Gastrocnemius medialis (tissue), 4 donors: Measurements from ENCODE around the gene GGACT. TPM values are rescaled to one million over a fixed set of nuclear protein-coding genes. Genes with fewer than 3 reads are reported as not detected.

Experiments
- ATAC-seq, 2 donors: fragments of 150-250 bp; one replicate each; pipeline ENCODE4 v1.9.1; 2016
- DNase-seq, 2 donors: peaks; one replicate each; pipeline ENCODE4 v3.0.0-alpha.2; 2019
- H3K27ac ChIP-seq, 4 donors: fragments of 200-600 bp; sonication (generic); 1 replicate in 1 of 4; 2 replicates in 3 of 4; pipeline ENCODE4 v1.5.1; 2016 to 2018; ENCODE audit warnings: mild to moderate bottlenecking in 2 of 4, moderate library complexity in 1 of 4
- H3K27me3 ChIP-seq, 3 donors: fragments of 200-600 bp; sonication (generic) in 2 of 3; 1 replicate in 1 of 3; 2 replicates in 2 of 3; pipeline versions ENCODE4 v1.5.1 to v1.6.0; 2016 to 2019; ENCODE audit warnings: mild to moderate bottlenecking in 1 of 3, moderate library complexity in 1 of 3
- H3K36me3 ChIP-seq, 2 donors: fragments of 200-600 bp; sonication (generic) in 1 of 2; one replicate each; pipeline ENCODE4 v1.5.1; 2017 to 2018
- H3K4me1 ChIP-seq, 2 donors: fragments of 200-600 bp; sonication (generic) in 1 of 2; one replicate each; pipeline ENCODE4 v1.5.1; 2016 to 2017; ENCODE audit warnings: mild to moderate bottlenecking in 2 of 2
- H3K4me3 ChIP-seq, 4 donors: fragments of 200-600 bp; sonication (generic) in 3 of 4; 1 replicate in 1 of 4; 2 replicates in 3 of 4; pipeline ENCODE4 v1.5.1; 2016 to 2019; ENCODE audit warnings: mild to moderate bottlenecking in 2 of 4
- H3K9me3 ChIP-seq, 3 donors: fragments of 200-600 bp; sonication (generic) in 2 of 3; 1 replicate in 1 of 3; 2 replicates in 2 of 3; pipeline ENCODE4 v1.5.1; 2016 to 2019
- CTCF ChIP-seq, 5 experiments: fragments of 450-650 bp in 3 of 5; fragments of 200-600 bp in 2 of 5; sonication (generic) in 2 of 5; IDR thresholded peaks in 4 of 5; conservative IDR thresholded peaks in 1 of 5; 1 replicate in 4 of 5; 2 replicates in 1 of 5; pipeline ENCODE4 v1.5.1; 2016 to 2019; ENCODE audit warnings: antibody characterized with exemption in 5 of 5, mild to moderate bottlenecking in 3 of 5, moderate library complexity in 3 of 5
- POLR2A ChIP-seq, 2 donors: fragments of 450-650 bp; IDR thresholded peaks; one replicate each; pipeline ENCODE4 v1.6.1; 2017; ENCODE audit warnings: antibody characterized with exemption in 2 of 2, mild to moderate bottlenecking in 2 of 2, moderate library complexity in 2 of 2
- in situ Hi-C, 4 donors: fragments of 200-750 bp; cut with MboI; loops; one replicate each; pipeline versions ENCODE4 v1.15.0 to v1.8.0; 2017; ENCODE audit warnings: low sequenced_read_pairs in 4 of 4
- intact Hi-C: fragments of 100-400 bp; cut with DNase I; formaldehyde crosslinking; loops from one replicate; pipeline ENCODE4 v1.15.1; 2023; ENCODE audit warnings: low total_unique reads
- total RNA-seq, 4 donors: library from RNA; depleted of rRNA; stranded (reverse); fragments of >200 nt; gene quantifications; one replicate each; pipeline versions ENCODE4 v1.1.0 to v1.2.3, GENCODE V29; 2016

GGACT gene
- total RNA-seq, 4 donors from 2014 or later, result 0.56 to 1.5 (median 0.83) TPM

GRCh38 chr13:100537951-100538462 lies 50.6 kb downstream of the GGACT start:
- H3K27me3 ChIP-seq, result no peaks in the 10 kb centered on the region
- DNase-seq, result no peak
- no peak for TF ChIP-seq POLR2A (IDR thresholded peaks at IDR 0.05)
- no peak for TF ChIP-seq CTCF (IDR thresholded peaks at IDR 0.05 in 4 of 5, conservative IDR thresholded peaks at IDR 0.05 in 1 of 5)
- H3K36me3 ChIP-seq, result peaks cover 0 to 5% of the 10 kb centered on the region in 2 donors
- ATAC-seq, result no peak
- no peak overlapping the region for H3K4me3 ChIP-seq
- intact Hi-C loops, result no loop called here
- no peak overlapping the region for H3K27ac ChIP-seq
- no peaks in the 10 kb centered on the region for H3K4me1 ChIP-seq
- in situ Hi-C loops, result no loop called here
- H3K9me3 ChIP-seq, result no peaks in the 10 kb centered on the region

- in situ Hi-C loops, result no loop called here
Measured at GRCh38 chr13:100537486-100537885, 51.1 kb downstream of the GGACT start.

GRCh38 chr13:100536643-100537180 lies 51.9 kb downstream of the GGACT start:
- intact Hi-C loops (no loop called here), in situ Hi-C loops (no loop called here)
- no peaks in the 10 kb centered on the region for H3K27me3 ChIP-seq
- no peaks in the 10 kb centered on the region for H3K4me1 ChIP-seq
- H3K27ac ChIP-seq, result no peak overlapping the region
- ATAC-seq (no peak), DNase-seq (no peak)
- H3K4me3 ChIP-seq, result no peak overlapping the region
- TF ChIP-seq CTCF (IDR thresholded peaks at IDR 0.05 in 4 of 5, conservative IDR thresholded peaks at IDR 0.05 in 1 of 5) (no peak), POLR2A (IDR thresholded peaks at IDR 0.05) (no peak)
- no peaks in the 10 kb centered on the region for H3K9me3 ChIP-seq
- peaks cover 0 to 9% of the 10 kb centered on the region in 2 donors for H3K36me3 ChIP-seq

More at GRCh38 chr13:100537486-100537885, 51.1 kb downstream of the GGACT start:
- no peak for TF ChIP-seq CTCF (IDR thresholded peaks at IDR 0.05 in 4 of 5, conservative IDR thresholded peaks at IDR 0.05 in 1 of 5)
- TF ChIP-seq POLR2A (IDR thresholded peaks at IDR 0.05), result no peak
- Histone ChIP-seq H3K9me3 (no peaks in the 10 kb centered on the region), H3K27me3 (no peaks in the 10 kb centered on the region), H3K4me1 (no peaks in the 10 kb centered on the region), H3K4me3 (no peak overlapping the region), H3K36me3 (peaks cover 0 to 5% of the 10 kb centered on the region in 2 donors), H3K27ac (no peak overlapping the region)
- no peak for ATAC-seq
- no peak for DNase-seq
- intact Hi-C loops, result no loop called here

GRCh38 chr13:100535426-100536135 lies 53.0 kb downstream of the GGACT start:
- intact Hi-C loops, result no loop called here
- TF ChIP-seq POLR2A (IDR thresholded peaks at IDR 0.05), result no peak
- TF ChIP-seq CTCF (IDR thresholded peaks at IDR 0.05 in 4 of 5, conservative IDR thresholded peaks at IDR 0.05 in 1 of 5), result no peak
- no peaks in the 10 kb centered on the region for H3K27me3 ChIP-seq
- in situ Hi-C loops, result no loop called here
- peaks cover 0 to 11% of the 10 kb centered on the region in 2 donors for H3K36me3 ChIP-seq
- H3K4me1 ChIP-seq, result no peaks in the 10 kb centered on the region
- H3K27ac ChIP-seq, result no peak overlapping the region
- ATAC-seq (peak; percentile 24 to 36), DNase-seq (no peak)
- H3K4me3 ChIP-seq, result no peak overlapping the region
- H3K9me3 ChIP-seq, result no peaks in the 10 kb centered on the region
